Epithelial cell of prostate (primary cell): ENCODE measurements around the gene REC114.

Experiments
- DNase-seq: peaks from one replicate; pipeline ENCODE4 v3.0.0-alpha.2; 2011; ENCODE audit warnings: low read depth, low spot score
- H3K27ac ChIP-seq: fragments of 450-650 bp; 2 replicates; pipeline ENCODE4 v1.5.1; 2017; ENCODE audit warnings: mild to moderate bottlenecking

The REC114 gene

GRCh38 chr15:73599934-73600333, 157.0 kb downstream of the REC114 start:
- H3K27ac ChIP-seq, result peak overlapping the region; percentile 78
- DNase-seq, result peak; percentile 31

GRCh38 chr15:73600413-73601335, 157.7 kb downstream of the REC114 start:
- no peak for DNase-seq
- H3K27ac ChIP-seq, result peak overlapping the region; percentile 78

- peak; percentile 8 for DNase-seq
- H3K27ac ChIP-seq, result peak overlapping the region; percentile 78
Observed at GRCh38 chr15:73601451-73602445, 158.8 kb downstream of the REC114 start.

- H3K27ac ChIP-seq, result peak overlapping the region; percentile 78
Observed at GRCh38 chr15:73602446-73602843, 159.5 kb downstream of the REC114 start.

GRCh38 chr15:73602992-73603391, 160.0 kb downstream of the REC114 start:
- no peak for DNase-seq
- H3K27ac ChIP-seq, result peak overlapping the region; percentile 78

More at GRCh38 chr15:73602446-73602843, 159.5 kb downstream of the REC114 start:
- no peak for DNase-seq

GRCh38 chr15:73604477-73604876, 161.5 kb downstream of the REC114 start:
- no peak overlapping the region for H3K27ac ChIP-seq
- DNase-seq, result no peak

GRCh38 chr15:73605759-73606436, 162.9 kb downstream of the REC114 start:
- no peak overlapping the region for H3K27ac ChIP-seq

GRCh38 chr15:73607405-73607804, 164.4 kb downstream of the REC114 start:
- no peak for DNase-seq
- no peak overlapping the region for H3K27ac ChIP-seq

More at GRCh38 chr15:73605759-73606436, 162.9 kb downstream of the REC114 start:
- no peak for DNase-seq

- H3K27ac ChIP-seq, result no peak overlapping the region
Observed at GRCh38 chr15:73607843-73608242, 164.9 kb downstream of the REC114 start.

GRCh38 chr15:73608475-73608874, 165.5 kb downstream of the REC114 start:
- no peak overlapping the region for H3K27ac ChIP-seq
- no peak for DNase-seq

More at GRCh38 chr15:73607843-73608242, 164.9 kb downstream of the REC114 start:
- no peak for DNase-seq

- no peak for DNase-seq
- H3K27ac ChIP-seq, result no peak overlapping the region
Observed at GRCh38 chr15:73608941-73609340, 166.0 kb downstream of the REC114 start.
